HG03575 (cell line): Measurements from ENCODE around the gene TOR3A.
"Not testable (repeated sequence)": the region's sequence is repeated elsewhere in the genome, so short reads cannot be mapped to it uniquely, and the experiment has no call there.

ENCODE experiments used
- ATAC-seq: cut with Tn5 transposase; IDR thresholded peaks from one replicate; pipeline ENCODE4 v1.9.1; 2021; ENCODE audit not compliant: unreplicated experiment, insufficient number of reproducible peaks, low FRiP score; ENCODE audit errors: extremely low read depth

TOR3A gene

DNA sequence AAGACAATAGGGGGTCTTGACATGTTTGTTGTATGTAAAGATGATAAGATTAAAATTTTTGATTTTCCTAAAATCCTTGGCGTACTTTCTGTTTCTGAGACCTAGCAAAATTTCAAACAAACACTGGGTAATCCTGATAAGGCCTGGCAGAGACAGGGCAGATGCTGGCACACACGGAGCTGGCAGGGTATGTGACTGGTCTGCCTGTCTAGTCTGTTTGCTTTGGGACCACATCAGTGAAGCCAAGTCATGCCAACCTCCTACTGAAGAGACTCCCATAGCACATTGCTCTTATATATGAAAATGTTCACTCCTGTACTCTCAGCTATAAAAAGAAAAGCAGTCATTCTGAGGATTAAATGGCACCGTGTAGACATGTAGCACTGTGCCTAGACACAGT is 14.1 kb downstream of the TOR3A start:
- ATAC-seq: no peak

DNA sequence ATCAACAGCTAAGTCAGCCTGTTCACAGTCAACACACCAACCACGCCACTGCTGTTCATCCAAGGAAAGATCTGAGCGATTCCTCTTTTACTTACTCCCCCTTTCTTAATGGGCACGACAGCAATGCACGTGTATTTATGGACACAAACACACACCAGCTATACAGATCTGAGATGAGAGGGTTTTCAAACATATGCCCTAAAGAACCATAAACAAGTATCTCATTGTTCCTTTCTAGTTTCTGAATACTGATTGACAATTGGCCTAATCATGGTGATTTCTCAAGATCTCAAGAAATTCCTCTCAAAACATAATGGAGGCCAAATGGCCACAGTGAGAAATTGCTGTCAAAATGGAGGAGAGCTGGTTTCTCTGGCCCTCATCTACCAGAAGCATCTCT is 18.0 kb downstream of the TOR3A start:
- ATAC-seq: no peak

DNA sequence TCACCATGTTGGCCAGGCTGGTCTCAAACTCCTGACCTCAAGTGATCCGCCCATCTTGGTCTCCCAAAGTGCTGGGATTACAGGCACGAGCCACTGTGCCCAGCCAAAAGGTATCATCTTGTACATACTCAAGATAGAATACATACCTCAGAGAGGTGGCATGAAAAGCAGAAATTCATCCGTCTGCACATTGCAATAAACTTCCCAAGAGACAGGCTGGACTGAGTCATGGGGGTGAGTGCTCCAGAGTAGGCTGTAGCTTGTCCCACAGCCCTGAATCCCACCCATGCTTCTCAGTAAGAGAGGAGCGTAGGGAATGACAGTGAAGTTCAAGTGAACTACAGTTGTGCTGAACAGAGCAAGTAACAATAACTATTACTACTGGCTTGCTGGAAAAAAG is 19.7 kb downstream of the TOR3A start:
- no peak for ATAC-seq

DNA sequence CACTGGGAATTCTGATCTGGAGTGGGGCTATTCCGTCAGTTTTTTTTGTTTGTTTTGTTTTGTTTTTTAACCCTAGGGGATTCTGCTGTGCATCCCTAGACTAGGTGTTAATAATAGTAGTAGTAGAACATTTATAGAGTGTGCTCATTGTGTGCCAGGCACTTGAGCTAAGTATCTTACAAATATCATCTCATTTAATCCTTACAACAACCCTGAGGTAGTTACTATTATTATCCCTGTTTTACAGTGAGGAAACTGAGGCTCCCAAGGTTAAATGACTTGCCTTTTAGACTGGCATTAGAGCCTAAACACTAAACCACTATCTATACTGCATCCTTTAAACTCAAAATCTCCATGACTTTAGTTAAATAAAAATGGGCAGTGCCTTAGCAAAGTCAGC is 22.1 kb downstream of the TOR3A start:
- ATAC-seq: no peak

DNA sequence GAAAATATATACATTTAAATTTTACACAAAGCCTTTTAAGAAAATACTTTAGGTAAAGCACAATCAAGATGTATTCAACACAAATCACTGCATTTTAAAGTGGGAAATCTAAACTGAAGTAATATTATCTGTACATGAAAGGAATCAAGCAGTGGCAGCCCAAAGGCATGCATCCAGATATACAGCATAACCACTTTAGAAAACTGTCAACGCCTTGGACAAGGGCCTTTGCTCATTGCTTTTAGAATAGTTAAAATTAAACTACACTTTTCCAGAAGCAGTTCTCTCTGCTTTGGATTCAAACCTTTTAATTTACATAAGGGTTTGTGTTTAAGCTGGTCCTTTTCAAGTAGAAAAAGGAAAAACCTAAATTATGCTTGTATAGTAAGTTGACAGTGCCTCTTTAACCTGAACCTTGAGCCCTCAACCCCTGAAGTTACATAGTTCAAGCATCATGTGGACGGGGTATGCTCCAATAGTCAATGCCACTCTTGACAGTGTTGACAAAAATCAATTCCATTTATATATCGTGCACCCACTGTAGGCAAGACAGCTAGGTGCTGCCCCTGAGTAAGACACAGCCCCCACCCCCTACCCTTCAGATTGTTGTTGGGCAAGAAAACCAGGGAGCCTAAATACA is 22.9 kb downstream of the TOR3A start:
- no peak for ATAC-seq

DNA sequence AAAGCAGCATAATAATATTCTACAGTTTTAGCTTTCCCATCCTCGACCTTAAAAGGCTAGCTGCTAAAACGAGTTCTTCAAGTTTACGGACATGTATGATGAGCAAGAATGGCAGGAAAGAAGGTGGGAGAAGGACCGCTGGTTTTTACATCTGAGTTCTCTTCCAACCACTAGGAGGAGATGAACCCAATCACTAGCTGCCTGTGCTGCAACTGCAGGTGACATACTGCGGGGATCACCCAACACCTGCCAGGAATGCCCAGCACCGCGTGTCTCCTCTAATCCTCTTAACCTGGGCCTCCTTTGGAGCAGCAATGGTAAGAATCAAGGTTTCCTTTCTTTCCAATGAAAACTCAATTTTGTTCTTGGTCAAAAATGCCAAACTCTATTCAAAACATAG is 23.5 kb downstream of the TOR3A start:
- ATAC-seq: no peak

DNA sequence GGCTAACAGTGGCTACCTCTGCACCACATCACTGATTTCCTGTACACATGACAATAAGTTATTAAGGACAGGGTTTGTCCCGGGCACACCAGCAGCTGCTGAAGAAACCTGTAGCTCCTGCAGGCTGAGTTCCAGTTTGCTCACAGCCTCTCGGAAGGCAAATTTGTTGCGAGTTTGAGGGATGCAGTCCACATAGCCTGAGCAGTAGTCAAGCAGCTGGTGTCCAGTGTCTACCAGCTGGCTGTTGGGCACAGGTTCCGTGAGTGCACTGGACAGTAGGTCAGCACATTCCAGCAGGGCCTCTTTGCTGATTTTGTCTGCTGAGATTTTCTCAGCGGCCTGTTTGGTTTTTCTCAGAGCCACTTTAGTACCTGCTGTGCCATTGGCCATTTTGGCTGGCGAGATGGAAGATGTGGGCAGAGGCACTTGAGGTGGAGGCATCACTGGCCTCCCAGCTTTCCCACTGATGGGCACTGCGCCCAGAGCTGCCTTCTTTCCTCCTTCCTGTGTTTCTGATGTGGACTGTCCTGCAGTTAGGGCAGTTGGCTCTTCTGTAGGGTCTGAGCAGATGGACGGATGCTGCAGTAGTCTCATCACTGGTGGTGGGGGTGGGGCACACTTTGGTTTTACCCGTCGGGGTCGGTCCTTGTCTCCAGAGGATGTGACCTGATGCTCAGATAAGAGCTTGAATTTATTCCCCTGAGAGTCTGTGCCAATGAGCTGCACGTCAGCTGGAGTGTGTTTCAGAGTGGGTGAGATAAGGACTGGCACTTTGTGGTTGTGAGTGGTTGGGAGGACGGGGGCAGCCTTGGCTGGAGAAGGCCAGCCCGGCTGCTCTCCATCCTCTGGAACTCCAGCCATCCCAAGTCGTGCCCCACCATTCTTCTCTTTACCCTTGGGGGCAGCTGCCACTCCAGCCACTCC is 26.1 kb downstream of the TOR3A start:
- no peak for ATAC-seq

DNA sequence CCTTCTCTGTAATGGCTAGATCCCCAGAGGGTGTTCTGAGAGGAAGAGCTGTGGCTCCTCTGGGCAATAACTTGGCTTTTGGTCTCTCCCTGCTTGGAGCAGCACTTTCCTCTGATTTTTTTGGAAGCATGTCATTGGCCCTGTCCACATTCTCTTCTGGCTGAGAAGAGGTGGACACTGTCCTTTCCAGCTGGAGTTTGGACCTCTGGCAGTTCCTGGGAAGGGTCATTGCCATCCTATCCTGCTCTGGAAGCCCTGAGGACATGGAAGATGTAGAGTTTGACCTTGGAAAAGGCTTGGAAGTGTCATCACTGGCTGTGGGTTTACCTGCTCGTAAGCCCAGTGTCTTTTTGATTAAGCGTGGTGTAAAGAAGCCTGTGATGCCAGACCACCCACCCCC is 26.8 kb downstream of the TOR3A start:
- ATAC-seq: no peak

DNA sequence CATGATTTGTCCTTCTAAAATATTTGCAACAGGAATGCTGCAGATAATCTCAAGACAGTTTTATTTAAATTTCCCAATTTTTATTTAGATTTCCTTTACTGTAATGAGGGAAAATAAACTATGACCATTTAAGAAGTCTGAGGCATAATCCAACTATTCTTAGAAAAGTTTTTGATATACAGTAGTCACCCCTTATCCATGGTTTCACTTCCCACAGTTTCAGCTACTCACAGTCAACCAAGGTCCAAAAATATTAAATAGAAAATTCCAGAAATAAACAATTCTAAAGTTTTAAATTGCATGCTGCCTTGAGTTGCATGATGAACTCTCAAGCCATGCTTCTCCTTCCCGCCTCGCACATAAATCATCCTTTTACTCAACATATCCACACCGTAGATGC is 33.3 kb downstream of the TOR3A start:
- ATAC-seq: no peak

DNA sequence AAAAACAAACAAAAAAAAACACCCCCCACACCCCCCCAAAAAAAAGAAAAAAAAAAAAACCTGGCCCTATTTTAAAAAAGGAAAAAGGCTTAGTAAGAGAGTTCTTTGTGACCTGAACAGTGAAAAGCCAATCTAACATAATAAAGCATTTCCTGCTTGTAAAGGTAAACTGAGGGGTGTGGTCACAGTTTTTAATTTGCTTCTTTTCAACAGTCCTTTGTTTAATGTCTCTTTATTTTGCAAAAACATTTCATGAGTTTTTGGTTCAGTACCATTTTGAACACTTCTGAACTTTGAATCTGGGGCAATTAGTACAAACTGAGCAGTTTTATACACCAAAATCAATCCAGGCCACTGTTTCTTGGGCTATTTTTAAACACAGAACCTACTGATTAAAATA is 37.6 kb downstream of the TOR3A start:
- ATAC-seq: no peak

DNA sequence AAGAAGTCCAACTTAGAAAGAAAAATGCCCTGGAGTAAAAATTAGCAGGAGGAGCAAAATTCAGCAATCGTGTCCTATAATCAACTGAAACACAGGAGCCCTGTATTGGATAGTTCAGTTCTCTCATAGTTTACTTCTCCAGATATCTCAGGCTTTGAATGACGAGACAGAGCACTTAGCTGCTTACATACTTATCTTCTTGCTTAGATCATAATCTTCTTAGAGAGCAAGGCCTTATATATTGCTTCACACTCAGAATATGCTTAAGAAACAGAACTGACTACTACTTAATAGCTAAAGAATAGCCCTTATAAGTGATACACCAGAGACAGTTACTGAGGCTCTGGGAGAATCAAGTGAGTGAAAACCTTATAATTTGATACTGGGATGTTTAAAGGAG is 38.9 kb downstream of the TOR3A start:
- no peak for ATAC-seq

DNA sequence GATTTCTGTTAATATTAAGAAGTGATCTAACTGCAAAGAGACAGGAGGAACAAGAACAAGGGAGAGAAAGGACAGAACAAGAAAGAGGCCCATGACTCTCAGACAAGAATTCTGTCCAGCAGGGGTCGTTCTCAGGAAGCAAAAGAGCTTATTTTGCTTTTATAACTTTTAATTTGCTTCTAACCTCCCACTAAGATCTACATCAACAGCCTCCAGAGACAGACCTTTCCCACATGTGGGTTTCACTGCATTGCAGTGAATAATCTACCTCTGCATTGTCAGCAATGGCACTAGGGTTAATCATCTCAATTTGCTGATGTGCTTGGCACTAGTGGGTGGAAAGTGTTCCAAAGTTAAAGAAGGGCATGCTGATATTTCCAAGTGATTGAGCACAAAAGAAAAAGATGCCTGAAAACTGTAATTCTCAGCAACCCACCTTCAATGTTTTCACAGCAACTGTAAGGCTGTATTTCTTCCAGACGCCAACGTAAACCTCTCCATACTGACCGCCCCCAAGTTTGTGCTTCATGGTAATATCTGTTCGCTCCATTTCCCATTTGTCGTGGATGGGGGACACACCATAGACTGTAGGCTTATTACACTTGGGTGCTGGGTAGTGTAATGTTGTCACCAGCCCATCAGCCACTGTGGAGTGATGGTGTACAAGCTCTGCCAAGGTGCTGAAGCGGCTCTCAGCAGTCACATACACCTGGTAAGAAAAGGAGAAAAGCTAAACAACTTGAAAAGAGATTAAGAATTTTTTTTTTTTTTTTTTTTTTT is 39.5 kb downstream of the TOR3A start:
- ATAC-seq: no peak

DNA sequence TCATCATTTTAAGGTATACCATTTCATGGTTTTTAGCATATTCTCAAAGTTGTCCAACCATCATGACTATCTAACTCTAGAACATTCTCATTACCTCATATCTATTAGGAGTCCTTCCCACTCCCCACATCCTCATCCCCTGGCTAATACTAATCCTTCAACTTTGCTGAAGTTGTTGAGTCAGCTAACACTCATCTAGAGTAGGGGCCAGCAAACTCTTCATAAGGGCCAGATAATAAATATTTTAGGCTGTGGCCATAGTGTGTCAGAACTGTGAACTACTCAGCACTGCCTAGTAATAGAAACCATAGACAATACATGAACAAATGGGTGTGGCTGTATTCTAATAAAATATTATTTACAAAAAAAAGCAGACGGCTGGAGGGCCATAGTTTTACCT is 43.0 kb downstream of the TOR3A start:
- ATAC-seq: no peak

DNA sequence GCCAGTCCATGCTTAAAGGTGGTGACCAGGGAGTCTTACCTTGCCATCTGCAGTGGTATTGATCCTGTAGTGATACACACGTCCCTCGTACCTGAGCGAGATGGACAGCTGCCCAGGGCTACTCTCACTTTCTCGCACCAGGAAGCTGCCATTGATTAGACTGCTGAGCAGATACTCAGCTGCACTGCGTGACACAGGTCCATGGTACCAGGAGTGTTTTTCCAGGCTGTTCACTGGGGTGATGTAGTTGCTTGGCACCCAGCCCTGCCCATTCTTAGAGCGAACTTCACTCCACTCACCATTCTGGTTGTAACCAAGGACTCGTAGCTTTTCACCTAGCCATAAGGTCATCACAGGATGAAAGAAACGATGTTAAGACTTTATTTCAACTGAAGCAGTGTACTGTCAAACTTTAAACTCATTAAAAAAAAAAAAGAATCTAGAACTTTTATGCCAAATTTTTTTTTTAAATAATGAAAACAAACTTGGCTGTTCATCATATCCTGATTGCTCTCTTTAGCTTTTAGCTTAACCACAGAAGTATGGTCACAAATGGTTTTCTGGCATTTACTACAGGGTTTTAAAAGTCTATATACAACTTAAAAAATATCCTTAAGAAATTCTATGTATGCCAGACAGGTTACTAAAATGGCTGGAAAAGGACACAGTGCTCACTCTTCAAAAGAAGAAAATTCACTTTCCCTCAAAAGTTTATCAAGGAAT is 44.6 kb downstream of the TOR3A start:
- no peak for ATAC-seq

DNA sequence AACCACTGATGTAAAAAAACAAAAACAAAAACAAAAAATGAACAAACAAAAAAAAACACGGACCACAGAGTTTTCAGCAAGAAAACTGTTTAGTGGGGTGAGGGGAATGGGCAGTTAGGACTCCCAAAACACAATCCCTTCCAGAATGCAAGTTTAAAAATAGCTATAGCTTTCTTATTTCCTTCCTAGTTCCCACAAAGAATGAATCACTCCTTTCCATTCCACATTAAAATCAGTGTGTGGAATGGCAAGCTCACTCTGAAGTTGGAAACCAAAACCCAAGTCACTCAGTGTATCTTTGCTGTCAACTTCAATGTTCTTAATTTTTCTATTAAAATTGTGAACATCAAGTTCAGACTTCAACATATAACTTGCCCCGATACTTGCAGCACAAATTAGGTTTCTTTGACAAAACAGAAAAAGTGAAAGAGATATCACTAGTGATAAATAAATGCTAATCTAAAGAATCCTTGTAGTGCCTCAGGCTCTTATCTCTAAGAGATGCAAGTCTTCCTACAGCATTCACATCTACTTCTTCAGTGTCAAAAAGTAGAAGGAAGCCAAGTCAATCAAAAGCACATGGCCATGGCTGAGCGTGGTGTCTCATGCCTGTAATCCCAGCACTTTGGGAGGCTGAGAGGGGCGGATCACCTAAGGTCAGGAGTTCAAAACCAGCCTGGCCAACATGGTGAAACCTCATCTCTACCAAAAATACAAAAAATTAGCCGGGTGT is 45.5 kb downstream of the TOR3A start:
- ATAC-seq: no peak

DNA sequence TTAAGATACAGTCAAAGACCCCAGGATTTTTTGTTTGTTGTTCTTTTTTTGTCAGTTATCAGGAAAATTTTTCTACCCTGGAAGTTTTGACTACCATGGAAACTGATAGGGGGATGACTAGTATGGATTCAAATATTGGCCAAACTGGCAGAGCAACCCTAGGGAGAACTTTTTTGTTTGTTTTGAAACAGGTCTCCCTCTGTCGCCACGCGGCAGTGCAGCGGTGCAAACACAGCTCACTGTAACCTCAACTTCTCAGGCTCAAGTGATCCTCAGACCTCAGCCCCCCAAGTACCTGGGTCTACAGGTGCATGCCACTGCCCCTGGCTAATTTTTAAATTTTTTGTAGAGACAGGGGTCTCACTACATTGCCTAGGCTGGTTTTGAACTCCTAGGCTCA is 46.6 kb downstream of the TOR3A start:
- ATAC-seq: no peak

DNA sequence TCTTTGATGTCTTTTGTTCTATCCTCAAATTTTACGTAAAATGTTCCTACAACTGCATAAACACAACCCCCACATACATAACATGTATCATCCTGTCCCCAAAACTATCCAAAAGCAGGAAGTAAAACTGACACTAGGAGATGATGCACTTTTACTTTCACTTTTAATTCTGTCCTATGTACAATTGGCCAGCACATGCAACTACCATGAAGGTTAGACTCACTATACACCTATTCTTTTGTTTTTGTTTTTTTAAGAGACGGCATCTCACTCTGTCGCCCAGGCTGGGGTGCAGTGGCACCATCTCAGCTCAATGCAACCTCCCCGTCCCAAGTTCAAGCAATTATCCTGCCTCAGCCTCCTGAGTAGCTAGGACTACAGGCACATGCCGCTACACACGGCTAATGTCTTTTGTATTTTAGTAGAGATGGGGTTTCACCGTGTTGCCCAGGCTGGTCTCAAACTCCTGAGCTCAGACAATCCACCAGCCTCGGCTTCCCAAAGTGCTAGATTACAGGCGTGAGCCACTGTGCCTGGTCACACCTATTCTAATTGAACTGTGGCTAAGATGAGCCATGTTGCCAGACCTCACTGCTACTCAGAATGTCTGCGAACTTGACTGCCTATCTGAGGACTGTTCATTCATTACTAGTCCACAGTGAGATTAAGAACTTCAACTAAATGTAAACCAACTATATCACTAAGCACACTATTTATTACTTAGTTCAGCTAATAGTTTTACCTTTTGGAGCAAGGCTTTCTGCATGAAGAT is 48.0 kb downstream of the TOR3A start:
- ATAC-seq: peak; percentile 98

DNA sequence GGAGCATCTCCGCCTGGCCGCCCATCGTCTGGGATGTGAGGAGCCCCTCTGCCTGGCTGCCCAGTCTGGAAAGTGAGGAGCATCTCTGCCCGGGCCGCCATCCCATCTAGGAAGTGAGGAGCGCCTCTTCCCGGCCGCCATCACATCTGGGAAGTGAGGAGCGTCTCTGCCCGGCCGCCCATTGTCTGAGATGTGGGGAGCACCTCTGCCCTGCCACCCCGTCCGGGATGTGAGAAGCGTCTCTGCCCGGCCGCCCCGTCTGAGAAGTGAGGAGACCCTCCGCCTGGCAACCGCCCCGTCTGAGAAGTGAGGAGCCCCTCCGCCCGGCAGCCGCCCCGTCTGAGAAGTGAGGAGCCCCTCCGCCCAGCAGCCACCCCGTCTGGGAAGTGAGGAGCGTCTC is 53.3 kb downstream of the TOR3A start:
- ATAC-seq: not testable (repeated sequence)
